ENCODE data around the gene TSEN34. TPM values are rescaled to one million over a fixed set of nuclear protein-coding genes. Genes with fewer than 3 reads are reported as not detected.
"Not testable (repeated sequence)": the region's sequence is repeated elsewhere in the genome, so short reads cannot be mapped to it uniquely, and the experiment has no call there.

Gene TSEN34
- total RNA-seq, 1 donor = 83.8 TPM

DNA sequence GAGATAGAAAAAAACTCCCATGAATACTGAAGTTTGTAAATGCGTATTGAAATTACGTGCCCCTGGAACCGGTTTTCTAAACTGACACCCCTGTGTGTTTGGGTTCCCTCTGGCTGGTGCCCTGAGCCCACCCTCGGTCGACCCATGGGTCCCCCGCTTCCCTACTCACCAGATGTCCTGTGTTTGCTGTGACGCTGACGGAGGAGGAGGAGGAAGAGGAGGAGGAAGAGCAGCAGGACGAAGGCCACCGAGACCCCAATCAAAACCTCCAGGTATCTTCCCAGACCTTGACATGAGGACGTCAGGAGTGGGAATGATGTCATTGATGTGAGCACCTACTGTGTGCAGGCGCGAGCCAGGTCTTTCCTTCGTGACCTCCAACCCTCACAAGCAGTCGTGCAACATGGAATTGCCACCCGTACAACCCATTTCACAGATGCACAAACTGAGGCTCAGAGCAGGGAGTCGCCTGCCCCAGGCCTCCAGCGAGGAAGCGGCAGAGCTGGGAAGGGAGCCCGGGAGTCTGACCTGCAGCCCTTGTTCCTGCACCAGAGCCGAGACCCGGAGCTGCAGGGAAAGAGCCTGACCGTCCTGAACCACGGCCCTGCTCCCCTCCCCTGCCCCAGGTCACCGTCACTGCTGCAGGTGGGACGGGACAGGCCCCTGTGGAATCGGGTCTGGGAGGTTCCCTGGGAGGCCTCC lies 28.0 kb downstream of the TSEN34 start:
- DNase-seq (ENCODE audit: low read depth) = no peak
- TF ChIP-seq CTCF (IDR thresholded peaks at IDR 0.05; ENCODE audit: insufficient read depth, low read depth, low read length) = no peak

DNA sequence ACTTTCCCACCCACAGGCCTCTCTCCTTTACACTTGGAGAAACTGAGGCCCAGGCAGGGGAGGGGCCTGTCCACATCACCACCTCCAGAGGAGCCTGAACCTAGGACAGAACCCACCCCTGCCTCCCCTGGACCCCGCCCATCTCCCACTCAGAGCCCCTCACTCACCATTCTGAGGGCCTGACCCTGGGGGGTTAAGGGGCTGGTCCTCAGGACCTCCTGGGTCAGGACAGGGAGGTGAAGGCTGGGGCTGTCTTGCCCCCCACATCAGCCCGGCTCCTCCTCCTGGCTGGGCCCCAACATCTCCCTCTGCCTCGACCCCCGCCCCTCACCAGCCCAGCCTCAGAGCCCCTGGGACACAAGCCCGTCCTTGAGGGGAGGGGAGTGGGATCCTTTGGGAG lies 28.6 kb downstream of the TSEN34 start:
- H3K4me3 ChIP-seq (ENCODE audit: low read depth, low read length); DNase-seq (ENCODE audit: low read depth): not testable (repeated sequence)

More for the DNA sequence above, 28.0 kb downstream of the TSEN34 start:
- H3K4me3 ChIP-seq (ENCODE audit: low read depth, low read length) = no peak overlapping the region

DNA sequence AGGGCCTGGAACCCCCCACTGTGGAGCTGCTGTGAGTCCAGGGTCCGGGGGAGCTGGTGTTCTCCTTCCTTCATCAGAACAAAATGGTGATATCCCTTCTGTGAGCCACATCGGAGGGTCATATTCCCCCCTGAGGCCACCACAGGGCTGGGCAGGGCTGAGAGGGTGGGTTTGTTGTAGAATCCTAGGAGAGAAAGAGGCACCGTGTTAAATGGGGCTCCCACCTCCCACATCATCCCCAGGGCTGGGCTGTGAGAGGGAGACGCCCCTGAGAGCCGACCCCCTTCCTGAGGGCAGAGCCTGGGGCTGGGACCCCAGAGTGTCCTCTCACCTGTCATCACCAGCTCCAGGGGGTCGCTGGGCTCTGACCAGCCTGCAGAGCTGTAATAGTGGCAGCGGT lies 30.8 kb downstream of the TSEN34 start:
- H3K4me3 ChIP-seq (ENCODE audit: low read depth, low read length); DNase-seq (ENCODE audit: low read depth): not testable (repeated sequence)

DNA sequence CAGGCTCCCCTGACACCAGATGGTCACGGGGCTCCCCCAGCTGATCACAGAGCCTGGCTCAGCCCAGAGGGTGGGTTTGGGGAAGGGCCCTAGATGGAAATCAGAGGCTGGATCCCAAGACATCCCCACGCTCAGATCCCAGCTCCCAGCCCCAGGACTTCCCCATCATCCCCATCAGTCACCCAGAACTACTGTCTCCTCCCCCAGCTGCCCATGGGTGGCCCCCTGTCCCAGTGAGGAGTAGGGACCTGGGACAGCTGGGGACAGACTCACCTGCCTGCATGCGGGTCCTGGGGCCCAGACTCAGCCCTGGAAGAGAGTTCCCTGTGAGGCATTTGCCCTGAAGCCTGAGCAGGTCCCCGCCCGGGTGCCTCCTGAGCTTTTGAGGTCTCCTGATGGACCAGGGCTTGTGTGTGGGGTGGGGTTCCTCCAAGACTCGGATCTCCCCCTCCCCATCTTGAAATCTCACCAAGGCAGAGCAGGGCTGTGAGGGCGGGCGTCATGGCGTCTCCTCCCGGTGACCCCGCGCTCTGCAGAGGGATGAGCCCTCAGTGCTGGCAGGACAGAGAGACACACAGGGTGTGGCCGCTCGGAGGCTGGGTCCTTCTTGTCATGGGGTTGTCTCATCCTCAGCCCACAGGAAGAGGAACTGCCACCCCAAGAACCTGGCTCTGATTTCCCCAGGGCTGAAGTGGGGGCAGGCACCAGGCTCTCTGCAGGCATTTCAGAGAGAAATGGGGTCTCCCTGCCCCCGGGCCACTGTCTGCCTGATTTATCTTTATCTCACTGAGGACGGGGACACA lies 31.6 kb downstream of the TSEN34 start, which contains the start of gene LILRB3:
TSS of gene LILRB3 (minus strand) at position 534 of the 803 bp plus-strand sequence. CDS start at position 503, 31 bp downstream.
- H3K4me3 ChIP-seq (ENCODE audit: low read depth, low read length) = not testable (repeated sequence)

GRCh38 chr19:54223277-54223936 lies 32.3 kb downstream of the TSEN34 start:
- not testable (repeated sequence) for DNase-seq (ENCODE audit: low read depth); H3K4me3 ChIP-seq (ENCODE audit: low read depth, low read length)

More for the DNA sequence above, 31.6 kb downstream of the TSEN34 start, which contains the start of gene LILRB3:
- not testable (repeated sequence) for DNase-seq (ENCODE audit: low read depth)

DNA sequence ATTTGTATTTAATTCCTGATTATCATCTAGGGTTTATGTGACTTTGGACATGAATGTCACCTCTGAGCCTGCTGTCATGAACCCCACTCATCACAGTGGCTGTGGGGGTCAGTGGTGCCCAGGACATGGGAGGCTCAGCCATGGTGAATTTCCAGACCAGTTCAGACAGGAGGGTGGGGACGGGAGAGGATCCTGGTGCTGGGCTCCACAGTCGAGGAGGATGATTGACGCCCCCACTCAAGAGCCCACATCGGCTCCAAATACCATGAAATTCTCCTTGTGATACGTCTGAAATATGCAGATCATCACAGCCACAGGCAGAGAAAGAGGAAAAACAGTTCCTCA lies 32.8 kb downstream of the TSEN34 start:
- not testable (repeated sequence) for H3K4me3 ChIP-seq (ENCODE audit: low read depth, low read length); DNase-seq (ENCODE audit: low read depth)

DNA sequence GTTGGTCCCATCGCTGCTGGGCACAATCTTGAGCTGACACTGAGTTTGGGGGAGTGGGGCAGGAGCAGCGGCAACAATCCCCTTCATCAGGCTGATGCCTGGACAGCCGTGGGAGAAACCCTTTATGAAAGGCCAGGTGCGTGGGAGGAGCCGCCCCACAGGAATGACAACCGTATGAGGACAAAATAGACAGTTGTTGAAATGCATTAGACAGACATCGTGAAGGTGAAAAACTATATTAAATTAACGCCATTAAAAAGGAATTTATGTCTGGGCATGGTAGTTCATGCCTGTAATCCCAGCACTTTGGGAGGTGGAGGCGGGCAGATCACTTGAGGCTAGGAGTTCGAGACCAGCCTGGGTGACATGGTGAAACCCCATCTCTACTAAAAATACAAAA lies 33.5 kb downstream of the TSEN34 start:
- not testable (repeated sequence) for DNase-seq (ENCODE audit: low read depth); H3K4me3 ChIP-seq (ENCODE audit: low read depth, low read length)

- TF ChIP-seq CTCF (IDR thresholded peaks at IDR 0.05; ENCODE audit: insufficient read depth, low read depth, low read length) = no peak
- no peak overlapping the region for H3K4me3 ChIP-seq (ENCODE audit: low read depth, low read length)
- DNase-seq (ENCODE audit: low read depth) = no peak
These were observed 38.0 kb downstream of the TSEN34 start for GRCh38 chr19:54229146-54229545.

DNA sequence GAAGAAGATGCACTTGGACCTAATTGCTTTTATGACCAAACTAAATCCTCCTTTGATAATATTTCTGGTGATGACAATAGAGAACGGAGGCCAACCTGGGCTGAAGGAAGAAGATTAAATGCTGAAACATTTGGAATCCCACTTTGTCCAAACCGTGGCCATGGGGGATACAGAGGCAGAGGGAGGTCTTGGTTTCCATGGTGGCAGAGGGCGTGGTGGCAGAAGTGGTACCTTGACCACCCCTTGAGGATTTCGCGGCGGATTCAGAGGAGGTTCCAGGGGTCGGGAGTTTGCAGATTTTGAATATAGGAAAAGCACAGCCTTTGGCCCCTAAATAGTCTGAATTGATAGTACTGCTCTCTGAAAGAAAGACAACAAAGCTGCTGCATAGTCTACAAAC lies 38.9 kb downstream of the TSEN34 start:
- TF ChIP-seq CTCF (IDR thresholded peaks at IDR 0.05; ENCODE audit: insufficient read depth, low read depth, low read length) = no peak
- no peak overlapping the region for H3K4me3 ChIP-seq (ENCODE audit: low read depth, low read length)
- no peak for DNase-seq (ENCODE audit: low read depth)
